ENCODE data around the gene DHCR24.

- TF ChIP-seq EZH2 (IDR thresholded peaks at IDR 0.05) = no peak
- no peak for TF ChIP-seq POLR2AphosphoS5 (IDR thresholded peaks at IDR 0.05; ENCODE audit: borderline replicate concordance, low read depth, low read length)
- TF ChIP-seq FOXP2 (optimal IDR thresholded peaks at IDR 0.05; ENCODE audit: control extremely low read depth, extremely low read length, insufficient read depth) = no peak
These were observed 27.1 kb downstream of the DHCR24 start for GRCh38 chr1:54859700-54860391.

Measured in SK-N-MC (cell line).